GM12878 (cell line): ENCODE results near the gene FAM3B. TPM values are rescaled to one million over a fixed set of nuclear protein-coding genes. Genes with fewer than 3 reads are reported as not detected.

Source experiments
- ATAC-seq: fragments of 200-7000 bp; cut with Tn5 transposase; 3 replicates; pipeline ENCODE4 v1.9.1; 2020; ENCODE audit warnings: mild to moderate bottlenecking, moderate library complexity
- BruUV-seq: library from RNA; stranded (reverse); fragments of 400-500 nt; replicated peaks from 2 replicates; lab custom pipeline; 2021; lab: Mats Ljungman, UMichigan
- CTCF ChIA-PET: fragments of 300-600 bp; sonication (Branson Sonifier 250); formaldehyde crosslinking; extraction: SDS; loops from one replicate; lab custom pipeline; 2021; ENCODE audit warnings: inconsistent platforms; lab: Yijun Ruan, JAX
- POLR2A ChIA-PET: fragments of 350-600 bp; formaldehyde crosslinking; extraction: SDS; loops from one replicate; lab custom pipeline; 2021; ENCODE audit warnings: inconsistent platforms; lab: Charles Lee
- RAD21 ChIA-PET: fragments of 300-600 bp; sonication (Branson Sonifier 250); formaldehyde crosslinking; loops from one replicate; lab custom pipeline; 2023; ENCODE audit warnings: antibody characterized with exemption; ENCODE audit not compliant: unreplicated experiment; lab: Charles Lee
- SMC1A ChIA-PET: fragments of 300-600 bp; sonication (Branson Sonifier 250); formaldehyde crosslinking; loops from one replicate; lab custom pipeline; 2023; ENCODE audit not compliant: unreplicated experiment, uncharacterized antibody; lab: Charles Lee
- DNase-seq: peaks from one replicate; pipeline ENCODE4 v3.0.0-alpha.2; 2011; ENCODE audit warnings: low read depth, low spot score
- FAIRE-seq: peaks from 3 replicates; lab custom pipeline; 2011; peaks lifted over from hg19 to GRCh38; lab: Jason Lieb, UNC
- H2AFZ ChIP-seq: 2 replicates; pipeline ENCODE4 v1.6.0; 2011; ENCODE audit warnings: low read depth, low read length, control low read depth; ENCODE audit not compliant: control insufficient read depth
- H3K27ac ChIP-seq: 2 replicates; pipeline ENCODE4 v1.5.1; 2011; ENCODE audit warnings: control low read depth; ENCODE audit not compliant: control insufficient read depth, insufficient read depth
- H3K27me3 ChIP-seq, 2 experiments: replicated peaks in 1 of 2; 2 replicates each; pipeline versions ENCODE4 v1.6.0 to v1.6.1; 2011; ENCODE audit warnings: low read length in 1 of 2; ENCODE audit not compliant: control insufficient read depth in 2 of 2, insufficient read depth in 2 of 2
- H3K36me3 ChIP-seq, 2 experiments: 2 replicates each; pipeline ENCODE4 v1.5.1; 2011; ENCODE audit warnings: low read length in 1 of 2; ENCODE audit not compliant: control insufficient read depth in 2 of 2, insufficient read depth in 2 of 2
- H3K4me1 ChIP-seq: 2 replicates; pipeline ENCODE4 v1.6.1; 2011; ENCODE audit warnings: mild to moderate bottlenecking, low read length, moderate library complexity, mixed read lengths; ENCODE audit not compliant: control insufficient read depth, insufficient read depth
- H3K4me2 ChIP-seq: 2 replicates; pipeline ENCODE4 v1.6.0; 2011; ENCODE audit warnings: control low read depth; ENCODE audit not compliant: control insufficient read depth, insufficient read depth
- H3K4me3 ChIP-seq: fragments of 200-600 bp; sonication (generic); 2 replicates; pipeline ENCODE4 v1.5.1; 2016
- H3K79me2 ChIP-seq: 2 replicates; pipeline ENCODE4 v1.6.0; 2011; ENCODE audit warnings: low read length; ENCODE audit not compliant: control insufficient read depth, insufficient read depth
- H3K9ac ChIP-seq: 2 replicates; pipeline ENCODE4 v1.8.0; 2011; ENCODE audit warnings: low read length, control low read depth, mixed read lengths; ENCODE audit not compliant: control insufficient read depth, insufficient read depth
- H3K9me3 ChIP-seq: replicated peaks from 3 replicates; pipeline ENCODE4 v1.5.1; 2011; ENCODE audit warnings: mild to moderate bottlenecking, low read length; ENCODE audit not compliant: control insufficient read depth, insufficient read depth
- H4K20me1 ChIP-seq: 2 replicates; pipeline ENCODE4 v1.6.0; 2011; ENCODE audit not compliant: control insufficient read depth, insufficient read depth
- ATF3 ChIP-seq: IDR thresholded peaks from 2 replicates; pipeline ENCODE4 v1.6.1; 2011; ENCODE audit warnings: low read depth, mild to moderate bottlenecking, low read length, moderate library complexity, borderline replicate concordance; ENCODE audit errors: extremely low read depth
- BACH1 ChIP-seq: fragments of 450-650 bp; IDR thresholded peaks from 2 replicates; pipeline ENCODE4 v1.6.1; 2017; ENCODE audit warnings: mild to moderate bottlenecking, borderline replicate concordance
- CBX3 ChIP-seq: fragments of 200-600 bp; sonication (generic); IDR thresholded peaks from 2 replicates; pipeline ENCODE4 v1.6.1; 2016; ENCODE audit warnings: low read depth, borderline replicate concordance
- CUX1 ChIP-seq: IDR thresholded peaks from 2 replicates; pipeline ENCODE4 v1.6.1; 2012; ENCODE audit warnings: improper control_type of control experiment, low read depth, low read length; ENCODE audit not compliant: insufficient replicate concordance
- E2F8 ChIP-seq: fragments of 450-650 bp; IDR thresholded peaks from 2 replicates; pipeline ENCODE4 v1.6.1; 2018; ENCODE audit warnings: mild to moderate bottlenecking, low read depth, moderate library complexity; ENCODE audit not compliant: partially characterized antibody
- ESRRA ChIP-seq: IDR thresholded peaks from 2 replicates; pipeline ENCODE4 v1.6.1; 2012; ENCODE audit warnings: mild to moderate bottlenecking, low read length, improper control_type of control experiment
- KAT2A ChIP-seq: conservative IDR thresholded peaks from 2 replicates; pipeline ENCODE4 v1.6.1; 2011; ENCODE audit warnings: low read depth, low read length; ENCODE audit not compliant: control insufficient read depth
- RB1 ChIP-seq: fragments of 450-650 bp; formaldehyde crosslinking; IDR thresholded peaks from 2 replicates; pipeline ENCODE4 v1.6.1; 2017; ENCODE audit warnings: mild to moderate bottlenecking, borderline replicate concordance
- ZNF592 ChIP-seq: fragments of 450-650 bp; IDR thresholded peaks from 2 replicates; pipeline ENCODE4 v1.6.1; 2017; ENCODE audit warnings: mild to moderate bottlenecking, moderate library complexity
- WGBS: methylation state at CpG from one replicate; pipeline ENCODE4 v1.1.6; 2016; ENCODE audit warnings: low lambda C conversion rate; ENCODE audit not compliant: insufficient replicate concordance, insufficient coverage; ENCODE audit errors: missing lambda C conversion rate; 5-methylcytosine and 5-hydroxymethylcytosine counted together
- in situ Hi-C: fragments of 300-500 bp; cut with MboI; formaldehyde crosslinking; loops from 9 replicates; pipeline ENCODE4 v1.14.3; 2018; ENCODE audit warnings: mixed read lengths
- intact Hi-C: fragments of 100-400 bp; cut with micrococcal nuclease; formaldehyde crosslinking; loops from one replicate; pipeline ENCODE4 v1.14.2; 2022; ENCODE audit not compliant: unreplicated experiment
- polyA plus RNA-seq, 11 experiments: library from polyadenylated mRNA; depleted of rRNA in 4 of 11; unstranded in 6 of 11; stranded (reverse) in 5 of 11; fragments of >200 nt; fragmentation: Nextera tagmentation in 4 of 11; fragmentation: Illumina TruSeq in 1 of 11; extraction: Ambion mirVana in 4 of 11; extraction: Trizol in 1 of 11; gene quantifications; 1 replicate in 1 of 11; 2 replicates in 10 of 11; pipeline versions ENCODE4 v1.2.1 to v1.2.3, GENCODE V29; 2011 to 2016; ENCODE audit warnings: inconsistent platforms in 2 of 11, missing spikeins in 2 of 11, low read depth in 1 of 11
- total RNA-seq, 4 experiments: library from RNA; depleted of rRNA in 3 of 4; stranded (reverse); fragments of >200 nt in 3 of 4; fragmentation: Illumina TruSeq in 1 of 4; extraction: Trizol in 1 of 4; gene quantifications; 2 replicates each; pipeline versions ENCODE4 v1.2.1 to v1.2.3, GENCODE V29; 2013 to 2021

FAM3B gene
- total and polyA plus RNA-seq, 10 of the 15 experiments (the other 5 are each of a cell fraction or from before 2014, with no cell fraction given): 0.12 TPM; not detected in 9

- TF ChIP-seq ZNF592: no peak
Observed at GRCh38 chr21:41344146-41344545, 27.5 kb downstream of the FAM3B start (continued).

GRCh38 chr21:41345356-41345755 is 28.8 kb downstream of the FAM3B start:
- Histone ChIP-seq H2AFZ (no peak overlapping the region), H3K4me2 (no peak overlapping the region), H3K79me2 (no peaks in the 10 kb centered on the region), H3K4me3 (no peak overlapping the region), H3K4me1 (no peaks in the 10 kb centered on the region), H3K27me3 (no peaks in the 10 kb centered on the region; a peak in 1 of 4 replicates), H3K27ac (no peak overlapping the region), H4K20me1 (no peaks in the 10 kb centered on the region), H3K9me3 (no peaks in the 10 kb centered on the region; the same call in 2 of the 3 replicates), H3K36me3 (no peaks in the 10 kb centered on the region), H3K9ac (no peak overlapping the region)
- POLR2A ChIA-PET: no interaction called here
- in situ Hi-C loops: no loop called here
- FAIRE-seq: no peak
- RAD21 ChIA-PET: no interaction called here
- BruUV-seq: no TSS peak
- intact Hi-C loops: no loop called here
- DNase-seq: no peak
- WGBS: 70% methylated on average over 4 of the region's 4 CpGs
- SMC1A ChIA-PET: no interaction called here
- no peak for ATAC-seq
- CTCF ChIA-PET: interaction anchor here (1.0 kb wide), 1 partner anchor 62 kb away, joined by 3 read pairs; no protein-coding TSS in a partner anchor
- TF ChIP-seq BACH1: no peak
- no peak for TF ChIP-seq RB1
- TF ChIP-seq E2F8: no peak
- no peak for TF ChIP-seq ATF3
- no peak for TF ChIP-seq CBX3
- no peak for TF ChIP-seq CUX1
- TF ChIP-seq ESRRA: no peak
- TF ChIP-seq KAT2A: no peak
